K562 (cell line): ENCODE results near the gene PDHX. TPM values are rescaled to one million over a fixed set of nuclear protein-coding genes. Genes with fewer than 3 reads are reported as not detected.

Source experiments
- ARHGAP35 ChIP-seq: fragments of 450-650 bp; IDR thresholded peaks from 2 replicates; pipeline ENCODE4 v1.6.1; 2018; ENCODE audit not compliant: partially characterized antibody
- ARNT ChIP-seq, 2 experiments: fragments of 450-650 bp; IDR thresholded peaks; 2 replicates each; pipeline ENCODE4 v1.6.1; 2016; ENCODE audit warnings: mild to moderate bottlenecking in 1 of 2
- ATF3 ChIP-seq, 2 experiments: fragments of 450-650 bp in 1 of 2; sonication (generic) in 1 of 2; formaldehyde crosslinking in 1 of 2; IDR thresholded peaks in 1 of 2; conservative IDR thresholded peaks in 1 of 2; 2 replicates each; pipeline versions ENCODE4 v1.6.1 to v1.8.1; 2016 to 2023; ENCODE audit warnings: mild to moderate bottlenecking in 2 of 2, moderate library complexity in 2 of 2, inconsistent platforms in 1 of 2, missing genetic modification reagents in 1 of 2
- CHD1 ChIP-seq: fragments of 200-600 bp; sonication (generic); IDR thresholded peaks from one replicate; pipeline ENCODE4 v1.6.1; 2012; ENCODE audit warnings: mild to moderate bottlenecking, moderate library complexity, low read length, inconsistent platforms
- DIDO1 ChIP-seq: fragments of 450-650 bp; IDR thresholded peaks from 2 replicates; pipeline ENCODE4 v1.6.1; 2016; ENCODE audit warnings: low read depth, missing biosample characterization, missing genetic modification characterization
- ETS1 ChIP-seq: conservative IDR thresholded peaks from 2 replicates; pipeline ENCODE4 v1.6.1; 2011; ENCODE audit warnings: low read depth, mild to moderate bottlenecking, low read length; ENCODE audit not compliant: control insufficient read depth
- FOSL1 ChIP-seq: fragments of 200-800 bp; sonication (Bioruptor generic); conservative IDR thresholded peaks from 2 replicates; pipeline ENCODE4 v1.6.1; 2016; ENCODE audit warnings: missing genetic modification characterization, missing compliant biosample characterization
- HMBOX1 ChIP-seq: sonication (generic); IDR thresholded peaks from 2 replicates; pipeline ENCODE4 v1.6.1; 2016
- JUNB ChIP-seq: fragments of 450-650 bp; formaldehyde crosslinking; conservative IDR thresholded peaks from 2 replicates; pipeline ENCODE4 v1.4.0; 2020; ENCODE audit warnings: mild to moderate bottlenecking
- JUND ChIP-seq, 2 experiments: IDR thresholded peaks; 2 replicates in 1 of 2; 3 replicates in 1 of 2; pipeline ENCODE4 v1.6.1; 2011; ENCODE audit warnings: borderline replicate concordance in 2 of 2, low read depth in 2 of 2, low read length in 2 of 2, improper control_type of control experiment in 1 of 2, missing biosample characterization in 1 of 2, missing genetic modification characterization in 1 of 2, missing genetic modification reagents in 1 of 2
- KDM1A ChIP-seq, 2 experiments: fragments of 450-650 bp; IDR thresholded peaks; 2 replicates each; pipeline ENCODE4 v1.6.1; 2016; ENCODE audit warnings: mild to moderate bottlenecking in 2 of 2
- MAFG ChIP-seq: fragments of 450-650 bp; conservative IDR thresholded peaks from 2 replicates; pipeline ENCODE4 v1.6.1; 2016; ENCODE audit warnings: missing genetic modification characterization, missing compliant biosample characterization
- MYNN ChIP-seq, 2 experiments: sonication (generic); formaldehyde crosslinking in 1 of 2; IDR thresholded peaks; 2 replicates each; pipeline versions ENCODE4 v1.5.0 to v1.6.1; 2016 to 2020; ENCODE audit warnings: antibody characterized with exemption in 1 of 2, missing genetic modification reagents in 1 of 2
- NR1H2 ChIP-seq: sonication (generic); formaldehyde crosslinking; IDR thresholded peaks from 2 replicates; pipeline ENCODE4 v1.4.0; 2020; ENCODE audit warnings: mild to moderate bottlenecking, missing genetic modification reagents
- PKNOX1 ChIP-seq: fragments of 450-650 bp; IDR thresholded peaks from 2 replicates; pipeline ENCODE4 v1.6.1; 2016
- PRMT5 ChIP-seq: sonication (generic); formaldehyde crosslinking; IDR thresholded peaks from 2 replicates; pipeline ENCODE4 v1.5.0; 2020; ENCODE audit warnings: missing genetic modification reagents
- RB1 ChIP-seq: fragments of 450-650 bp; IDR thresholded peaks from 2 replicates; pipeline ENCODE4 v1.6.1; 2017; ENCODE audit warnings: low read depth, mild to moderate bottlenecking
- TAF15 ChIP-seq: fragments of 200-400 bp; formaldehyde crosslinking; IDR thresholded peaks from 2 replicates; pipeline ENCODE4 v1.6.1; 2017; ENCODE audit warnings: mild to moderate bottlenecking, low read depth, low read length, moderate library complexity
- TRIM24 ChIP-seq, 2 experiments: fragments of 450-650 bp; IDR thresholded peaks; 2 replicates each; pipeline ENCODE4 v1.6.1; 2016
- TSC22D4 ChIP-seq: fragments of 450-650 bp; IDR thresholded peaks from 2 replicates; pipeline ENCODE4 v1.6.1; 2016; ENCODE audit warnings: missing genetic modification characterization, missing biosample characterization, control low read depth
- YY1 ChIP-seq, 3 experiments: IDR thresholded peaks; 2 replicates each; pipeline ENCODE4 v1.6.1; 2011; ENCODE audit warnings: low read length in 2 of 3, mild to moderate bottlenecking in 2 of 3, moderate library complexity in 2 of 3, borderline replicate concordance in 1 of 3, control low read depth in 1 of 3, low read depth in 1 of 3; ENCODE audit not compliant: insufficient read depth in 3 of 3, insufficient replicate concordance in 2 of 3, control insufficient read depth in 1 of 3, insufficient read length in 1 of 3; ENCODE audit errors: extremely low read depth in 1 of 3
- ZBTB7A ChIP-seq: IDR thresholded peaks from 2 replicates; pipeline ENCODE4 v1.6.1; 2011; ENCODE audit warnings: low read depth, mild to moderate bottlenecking, low read length, moderate library complexity, borderline replicate concordance; ENCODE audit not compliant: control insufficient read depth
- ZNF133 ChIP-seq: fragments of 250-450 bp; sonication (Bioruptor Pico); IDR thresholded peaks from 2 replicates; pipeline ENCODE4 v1.4.0; 2020; ENCODE audit warnings: mild to moderate bottlenecking
- ZNF668 ChIP-seq: fragments of 250-450 bp; sonication (Bioruptor Pico); IDR thresholded peaks from 2 replicates; pipeline ENCODE4 v1.8.0; 2022; ENCODE audit warnings: mild to moderate bottlenecking, inconsistent platforms
- polyA plus RNA-seq, 8 experiments: library from polyadenylated mRNA; depleted of rRNA in 4 of 8; stranded (reverse) in 5 of 8; unstranded in 3 of 8; fragments of >200 nt; fragmentation: Nextera tagmentation in 2 of 8; fragmentation: Illumina TruSeq in 1 of 8; extraction: Ambion mirVana in 2 of 8; extraction: Trizol in 1 of 8; gene quantifications; 2 replicates each; pipeline versions ENCODE4 v1.2.1 to v1.2.3, GENCODE V29; 2011 to 2014; ENCODE audit warnings: inconsistent platforms in 1 of 8, missing spikeins in 1 of 8
- total RNA-seq, 7 experiments: library from RNA; depleted of rRNA in 6 of 7; stranded (reverse); fragments of >200 nt in 6 of 7; fragmentation: Illumina TruSeq in 2 of 7; extraction: Trizol in 2 of 7; gene quantifications; 2 replicates each; pipeline versions ENCODE4 v1.2.1 to v1.2.3, GENCODE V29; 2011 to 2021; ENCODE audit warnings: low replicate concordance in 1 of 7

Gene PDHX
- total and polyA plus RNA-seq, 9 of the 15 experiments (the other 6 are each of a cell fraction or from before 2014, with no cell fraction given), result 20.8 to 43.5 (median 31.2) TPM

- TF ChIP-seq HMBOX1 (no peak), KDM1A (IDR thresholded peaks at IDR 0.05) (no peak), ZNF133 (CRISPR knock-in tag) (no peak), ARNT (IDR thresholded peaks at IDR 0.05) (no peak), DIDO1 (tag) (no peak; the same call in 1 of the 2 replicates), RB1 (no peak), FOSL1 (tag) (peak; percentile 90), PRMT5 (no peak), JUNB (0 out of 2 replicates have a peak, but pooled peaks have one; percentile 42), TAF15 (no peak), JUND (IDR thresholded peaks at IDR 0.05; ENCODE audit: borderline replicate concordance, low read depth, low read length) (peak; percentile 86), JUND (tag; IDR thresholded peaks at IDR 0.05; ENCODE audit: borderline replicate concordance, low read depth, low read length) (peak; percentile 81), ETS1 (no peak), MYNN (IDR thresholded peaks at IDR 0.05) (no peak), MYNN (CRISPR knock-in tag; IDR thresholded peaks at IDR 0.05) (no peak), YY1 (IDR thresholded peaks at IDR 0.05; ENCODE audit: borderline replicate concordance in 1 of 3, control insufficient read depth in 1 of 3, extremely low read depth in 1 of 3, insufficient read depth in 3 of 3, insufficient read length in 1 of 3, insufficient replicate concordance in 2 of 3, low read depth in 1 of 3, low read length in 2 of 3) (no peak), ATF3 (IDR thresholded peaks at IDR 0.05) (peak; percentile 86), ATF3 (CRISPR knock-in tag; conservative IDR thresholded peaks at IDR 0.05) (no peak), PKNOX1 (no peak), NR1H2 (CRISPR knock-in tag) (no peak), ZNF668 (CRISPR knock-in tag) (no peak), TRIM24 (IDR thresholded peaks at IDR 0.05) (no peak), TSC22D4 (tag) (no peak), CHD1 (no peak), ARHGAP35 (no peak), ZBTB7A (no peak), MAFG (peak; percentile 67)
Observed at GRCh38 chr11:34907934-34908593, 8.4 kb upstream of the PDHX start (continued).
